ENCODE measurements around the gene NEGR1. TPM values are rescaled to one million over a fixed set of nuclear protein-coding genes. Genes with fewer than 3 reads are reported as not detected.

The NEGR1 gene
- total RNA-seq, 4 donors from 2014 or later = 0.49 to 8.8 (median 2.7) TPM

- Histone ChIP-seq H3K4me1 (no peaks in the 10 kb centered on the region), H3K4me3 (no peak overlapping the region), H3K9me3 (peaks cover 0 to 9% (median 4%) of the 10 kb centered on the region in 3 donors), H3K36me3 (no peaks in the 10 kb centered on the region), H3K27me3 (no peaks in the 10 kb centered on the region), H3K27ac (no peak overlapping the region)
- TF ChIP-seq, protein P1, sequence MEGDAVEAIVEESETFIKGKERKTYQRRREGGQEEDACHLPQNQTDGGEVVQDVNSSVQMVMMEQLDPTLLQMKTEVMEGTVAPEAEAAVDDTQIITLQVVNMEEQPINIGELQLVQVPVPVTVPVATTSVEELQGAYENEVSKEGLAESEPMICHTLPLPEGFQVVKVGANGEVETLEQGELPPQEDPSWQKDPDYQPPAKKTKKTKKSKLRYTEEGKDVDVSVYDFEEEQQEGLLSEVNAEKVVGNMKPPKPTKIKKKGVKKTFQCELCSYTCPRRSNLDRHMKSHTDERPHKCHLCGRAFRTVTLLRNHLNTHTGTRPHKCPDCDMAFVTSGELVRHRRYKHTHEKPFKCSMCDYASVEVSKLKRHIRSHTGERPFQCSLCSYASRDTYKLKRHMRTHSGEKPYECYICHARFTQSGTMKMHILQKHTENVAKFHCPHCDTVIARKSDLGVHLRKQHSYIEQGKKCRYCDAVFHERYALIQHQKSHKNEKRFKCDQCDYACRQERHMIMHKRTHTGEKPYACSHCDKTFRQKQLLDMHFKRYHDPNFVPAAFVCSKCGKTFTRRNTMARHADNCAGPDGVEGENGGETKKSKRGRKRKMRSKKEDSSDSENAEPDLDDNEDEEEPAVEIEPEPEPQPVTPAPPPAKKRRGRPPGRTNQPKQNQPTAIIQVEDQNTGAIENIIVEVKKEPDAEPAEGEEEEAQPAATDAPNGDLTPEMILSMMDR (IDR thresholded peaks at IDR 0.05) = no peak
- TF ChIP-seq POLR2A (IDR thresholded peaks at IDR 0.05) = no peak
- DNase-seq = no peak
- 65 to 67% methylated on average over 2 of the region's 2 CpGs for WGBS, 2 donors
- intact Hi-C loops (cut with DNase I) = no loop called here
These were observed 142.1 kb downstream of the NEGR1 start for GRCh38 chr1:72140222-72140621.

DNA sequence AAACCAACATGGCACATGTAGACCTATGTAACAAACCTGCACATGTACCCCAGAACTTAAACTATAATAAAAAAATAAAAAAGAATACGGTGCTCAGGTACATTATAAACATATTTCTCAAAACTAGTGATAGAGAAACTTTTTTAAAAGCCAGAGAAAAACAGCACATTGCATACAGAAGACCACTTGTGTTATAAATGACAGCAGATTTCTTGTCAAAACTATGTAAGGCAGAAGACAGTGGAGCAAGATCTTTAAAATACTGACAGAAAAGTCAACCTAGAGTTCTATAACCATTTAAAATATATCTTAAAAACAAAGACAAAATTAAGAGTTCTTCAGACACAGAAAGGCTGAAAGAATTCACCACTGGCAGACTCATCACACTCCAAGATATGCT is 144.7 kb downstream of the NEGR1 start:
- Histone ChIP-seq H3K4me3 (no peak overlapping the region), H3K4me1 (no peaks in the 10 kb centered on the region), H3K27ac (no peak overlapping the region), H3K27me3 (no peaks in the 10 kb centered on the region), H3K36me3 (no peaks in the 10 kb centered on the region), H3K9me3 (peaks cover 0 to 9% (median 4%) of the 10 kb centered on the region in 3 donors)
- no peak for TF ChIP-seq POLR2A (IDR thresholded peaks at IDR 0.05)
- TF ChIP-seq, protein P1 (IDR thresholded peaks at IDR 0.05) = no peak
- intact Hi-C loops (cut with DNase I) = no loop called here
- DNase-seq = no peak
- WGBS, 2 donors = 60 to 75% methylated on average over 1 of the region's 1 CpG

DNA sequence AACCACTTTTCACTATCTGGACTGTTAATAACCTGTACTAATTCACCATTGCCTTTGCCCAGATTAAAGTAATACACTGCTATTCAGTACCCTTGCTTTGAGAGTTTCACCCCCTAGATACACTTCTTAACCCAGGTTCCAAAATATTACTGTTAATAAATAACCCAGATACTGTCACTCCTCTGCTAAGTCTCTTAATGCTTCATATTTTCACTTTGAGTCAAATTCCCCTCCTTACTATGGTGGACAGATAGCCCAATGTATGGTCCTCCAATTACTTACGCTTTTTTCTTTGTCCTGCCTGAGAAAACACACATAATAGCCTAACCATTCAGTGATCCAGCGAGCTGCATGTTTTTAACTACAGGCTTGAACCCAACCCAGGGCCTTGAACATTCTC is 152.5 kb downstream of the NEGR1 start:
- DNase-seq = no peak
- no peaks in the 10 kb centered on the region for H3K36me3 ChIP-seq
- TF ChIP-seq POLR2A (IDR thresholded peaks at IDR 0.05) = no peak
- TF ChIP-seq, protein P1 (IDR thresholded peaks at IDR 0.05) = no peak
- no peak overlapping the region for H3K27ac ChIP-seq
- H3K9me3 ChIP-seq = no peaks in the 10 kb centered on the region
- no peak overlapping the region for H3K4me3 ChIP-seq
- 44 to 71% methylated on average over 2 of the region's 2 CpGs for WGBS, 2 donors
- intact Hi-C loops (cut with DNase I) = no loop called here
- H3K4me1 ChIP-seq = no peaks in the 10 kb centered on the region
- H3K27me3 ChIP-seq = no peaks in the 10 kb centered on the region

DNA sequence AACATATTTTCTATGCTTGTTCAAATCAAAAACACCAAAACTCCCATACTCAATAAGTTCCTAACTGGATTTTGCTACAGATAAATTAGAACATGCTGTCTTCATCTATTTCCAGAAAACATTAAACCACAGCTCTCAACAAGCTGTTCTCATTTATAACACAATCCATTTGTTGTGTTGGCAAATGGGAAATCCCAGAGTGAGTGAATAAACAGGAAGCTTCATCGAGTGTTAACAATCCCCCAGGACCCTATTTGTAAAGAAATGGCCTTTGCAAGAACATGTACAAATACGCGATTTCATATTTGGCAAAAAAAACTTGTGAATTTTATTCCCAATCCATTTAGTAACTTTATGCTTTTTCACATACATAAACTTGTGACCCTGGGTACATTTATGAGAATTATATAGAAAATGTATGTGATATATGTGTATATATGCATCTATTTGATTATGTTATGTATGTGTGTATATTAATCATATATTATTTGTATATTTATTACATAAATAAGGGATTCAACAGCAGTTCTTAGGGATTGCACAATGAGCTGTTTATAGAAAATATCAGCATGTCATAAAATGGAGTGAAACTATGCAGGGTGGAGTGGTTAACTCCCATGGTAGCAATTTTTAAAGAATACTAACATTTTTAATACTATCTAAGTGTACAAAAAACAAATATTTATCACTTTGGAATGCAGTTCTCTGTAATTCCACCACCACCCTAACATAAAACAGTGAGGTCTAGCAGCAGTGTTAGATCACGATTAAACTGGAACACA is 160.0 kb downstream of the NEGR1 start:
- intact Hi-C loops (cut with DNase I) = no loop called here
- Histone ChIP-seq H3K27me3 (no peaks in the 10 kb centered on the region), H3K9me3 (no peaks in the 10 kb centered on the region), H3K36me3 (no peaks in the 10 kb centered on the region), H3K4me3 (no peak overlapping the region), H3K27ac (peak overlapping the region in 2 of 4 donors; percentile 41 to 42), H3K4me1 (no peaks in the 10 kb centered on the region)
- no peak for DNase-seq
- 60 to 61% methylated on average over 4 of the region's 4 CpGs for WGBS, 2 donors
- no peak for TF ChIP-seq POLR2A (IDR thresholded peaks at IDR 0.05)
- TF ChIP-seq, protein P1 (IDR thresholded peaks at IDR 0.05) = no peak

- no peak overlapping the region for H3K4me3 ChIP-seq
- 78 to 81% methylated on average over 1 of the region's 1 CpG for WGBS, 2 donors
- no peaks in the 10 kb centered on the region for H3K4me1 ChIP-seq
- H3K36me3 ChIP-seq = no peaks in the 10 kb centered on the region
- no peaks in the 10 kb centered on the region for H3K9me3 ChIP-seq
- intact Hi-C loops (cut with DNase I) = no loop called here
- no peaks in the 10 kb centered on the region for H3K27me3 ChIP-seq
- no peak for DNase-seq
- no peak overlapping the region for H3K27ac ChIP-seq
- TF ChIP-seq POLR2A (IDR thresholded peaks at IDR 0.05) = no peak
- TF ChIP-seq, protein P1 (IDR thresholded peaks at IDR 0.05) = no peak
These were observed 162.8 kb downstream of the NEGR1 start for GRCh38 chr1:72119491-72119890.
